ENCODE results near the gene TACO1.

- TF ChIP-seq ELK1 (IDR thresholded peaks at IDR 0.05; ENCODE audit: borderline replicate concordance, low read depth, low read length), result no peak
- no peak for TF ChIP-seq CTCF (conservative IDR thresholded peaks at IDR 0.05; ENCODE audit: low read depth, low read length)
- TF ChIP-seq RAD21 (IDR thresholded peaks at IDR 0.05; ENCODE audit: low read length), result no peak
- no peak for TF ChIP-seq MAZ (IDR thresholded peaks at IDR 0.05; ENCODE audit: borderline replicate concordance, low read depth, low read length)
- no peak for TF ChIP-seq POLR2A (IDR thresholded peaks at IDR 0.05; ENCODE audit: low read depth, low read length)
- TF ChIP-seq USF2 (IDR thresholded peaks at IDR 0.05; ENCODE audit: low read depth, low read length), result no peak
- TF ChIP-seq MXI1 (IDR thresholded peaks at IDR 0.05; ENCODE audit: borderline replicate concordance, low read depth, low read length), result no peak
- no peak for TF ChIP-seq RFX5 (IDR thresholded peaks at IDR 0.05; ENCODE audit: low read depth, low read length)
- TF ChIP-seq SMC3 (IDR thresholded peaks at IDR 0.05; ENCODE audit: low read depth, low read length), result no peak
- TF ChIP-seq RCOR1 (IDR thresholded peaks at IDR 0.05; ENCODE audit: insufficient replicate concordance, low read length), result no peak
- TF ChIP-seq FOS (IDR thresholded peaks at IDR 0.05; ENCODE audit: low read depth, low read length), result no peak
Measured at GRCh38 chr17:63641692-63642448, 41.2 kb downstream of the TACO1 start.
